IPS-NIHi7 (cell line): ENCODE results near the gene CEP57L1.
"Not testable (repeated sequence)": the region's sequence is repeated elsewhere in the genome, so short reads cannot be mapped to it uniquely, and the experiment has no call there.

ENCODE experiments used
- DNase-seq: peaks from one replicate; pipeline ENCODE4 v3.0.0; 2012; ENCODE audit warnings: mixed read lengths; ENCODE audit errors: extremely low spot score

Gene CEP57L1

DNA sequence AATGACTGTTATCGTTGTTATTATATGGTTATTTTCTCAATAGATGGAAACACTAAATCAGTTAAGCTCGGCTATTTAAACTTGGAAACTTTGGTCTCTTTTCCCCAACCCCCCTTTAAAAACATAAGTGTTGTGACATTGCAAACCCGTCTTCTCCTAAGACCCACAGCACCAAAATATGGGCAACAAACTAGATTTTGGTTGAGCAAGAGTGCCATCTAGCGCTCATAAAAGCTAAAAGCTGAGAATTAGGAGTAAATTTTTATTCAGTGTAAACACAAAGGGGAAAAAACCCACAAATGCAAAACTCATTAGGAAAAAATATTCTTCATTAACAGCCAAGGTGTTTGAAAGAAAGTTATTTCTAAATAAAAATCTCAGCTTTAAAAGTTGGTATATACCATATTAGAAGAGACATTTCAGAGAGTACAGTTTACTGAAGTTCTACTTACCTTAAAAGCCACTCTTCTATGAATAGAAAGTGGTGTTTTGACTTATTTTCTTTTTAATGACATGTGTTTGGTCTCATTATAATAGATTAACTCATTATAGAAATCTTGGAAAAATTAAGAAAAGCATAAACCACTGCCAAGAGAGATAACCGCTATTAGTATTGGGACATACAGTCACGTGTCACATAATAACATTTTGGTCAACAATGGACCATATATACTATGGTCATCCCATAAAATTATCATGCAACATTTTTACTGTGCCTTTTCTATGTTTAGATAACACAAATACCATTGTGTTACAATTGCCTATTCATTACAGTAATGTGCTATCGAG is 21.8 kb upstream of the CEP57L1 start:
- DNase-seq: peak; percentile 42

DNA sequence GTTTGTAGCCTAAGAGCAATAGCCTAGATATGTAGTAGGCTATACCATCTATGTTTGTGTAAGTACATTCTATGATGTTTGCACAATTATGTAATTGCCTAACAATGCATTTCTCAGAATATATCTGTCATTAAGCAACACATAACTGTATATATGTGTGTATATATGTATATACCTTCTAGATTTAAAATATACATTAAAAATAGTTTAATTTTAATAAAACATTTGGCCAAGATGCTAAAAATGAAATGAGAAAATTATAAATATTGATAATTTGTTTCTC is 21.2 kb upstream of the CEP57L1 start:
- no peak for DNase-seq

DNA sequence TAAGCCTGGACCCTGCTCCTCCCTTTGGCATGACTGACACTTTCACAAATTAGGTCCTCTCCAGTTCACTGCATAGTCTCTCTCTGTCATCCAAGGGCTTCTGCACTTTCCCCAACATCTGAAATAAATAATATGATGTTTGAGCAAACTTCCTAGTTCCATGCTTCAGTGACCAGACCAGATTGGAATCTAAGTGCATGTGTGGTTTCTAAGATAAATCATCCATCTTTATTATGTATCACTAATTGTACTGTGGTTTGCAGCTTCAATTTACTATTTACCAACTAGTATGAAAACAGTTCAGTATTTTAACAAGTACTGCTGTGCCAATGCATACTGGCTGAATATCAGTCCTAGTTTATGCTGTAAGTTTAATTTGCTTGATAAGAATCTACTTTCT is 19.4 kb upstream of the CEP57L1 start:
- DNase-seq: no peak

DNA sequence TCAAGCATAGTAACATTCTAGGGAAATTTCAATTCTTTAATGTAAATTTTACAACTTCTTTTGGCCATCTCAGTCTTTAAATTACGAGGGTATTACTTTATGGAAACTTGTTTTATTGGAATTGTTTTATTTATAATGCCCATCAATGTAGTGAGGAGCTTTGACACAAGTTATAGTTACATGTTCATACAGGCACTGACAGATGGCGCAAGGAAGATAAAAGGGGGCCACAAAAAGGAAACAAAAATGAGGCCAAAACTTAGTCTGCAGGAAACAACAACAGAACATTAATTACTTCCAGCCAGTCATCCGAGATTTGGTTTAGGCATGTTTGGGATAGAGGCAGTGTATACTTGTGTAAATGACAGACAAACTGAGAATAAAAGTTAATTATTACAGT is 18.9 kb upstream of the CEP57L1 start:
- DNase-seq: no peak

DNA sequence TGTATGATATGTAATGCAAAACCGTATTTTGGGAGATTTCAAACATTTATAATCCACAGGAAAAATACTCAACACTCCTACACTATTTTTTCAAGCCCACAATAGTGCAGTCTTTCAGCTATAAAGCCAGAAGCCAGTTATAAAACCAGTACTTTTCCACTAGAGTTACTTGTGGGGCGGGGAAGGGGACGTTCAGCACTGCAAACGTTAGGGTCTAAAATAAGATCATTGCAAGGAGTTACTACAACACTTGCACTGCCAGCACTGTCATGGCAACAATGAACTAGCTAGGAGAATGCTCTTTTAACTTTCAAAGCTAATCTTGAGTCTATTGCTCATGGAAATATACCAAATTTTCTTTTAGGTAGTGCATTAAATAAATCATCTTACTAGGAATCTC is 15.3 kb upstream of the CEP57L1 start:
- DNase-seq: no peak

DNA sequence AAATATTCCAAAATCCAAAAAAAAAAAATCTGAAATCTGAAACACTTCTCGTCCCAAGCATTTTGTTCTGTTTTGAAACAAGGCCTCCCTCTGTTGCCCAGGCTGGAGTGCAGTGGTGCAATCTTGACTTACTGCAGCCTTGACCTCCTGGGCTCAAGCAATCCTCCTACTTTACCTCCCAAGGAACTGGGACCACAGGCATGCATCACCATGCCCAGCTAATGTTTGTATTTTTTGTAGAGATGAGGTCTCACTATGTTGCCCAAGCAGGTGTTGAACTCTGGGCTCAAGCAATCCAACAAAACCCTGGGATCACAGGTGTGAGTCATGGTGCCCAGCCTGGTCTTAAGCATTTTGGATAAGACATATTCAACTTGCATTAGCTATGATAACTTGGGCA is 14.3 kb upstream of the CEP57L1 start:
- DNase-seq: no peak

DNA sequence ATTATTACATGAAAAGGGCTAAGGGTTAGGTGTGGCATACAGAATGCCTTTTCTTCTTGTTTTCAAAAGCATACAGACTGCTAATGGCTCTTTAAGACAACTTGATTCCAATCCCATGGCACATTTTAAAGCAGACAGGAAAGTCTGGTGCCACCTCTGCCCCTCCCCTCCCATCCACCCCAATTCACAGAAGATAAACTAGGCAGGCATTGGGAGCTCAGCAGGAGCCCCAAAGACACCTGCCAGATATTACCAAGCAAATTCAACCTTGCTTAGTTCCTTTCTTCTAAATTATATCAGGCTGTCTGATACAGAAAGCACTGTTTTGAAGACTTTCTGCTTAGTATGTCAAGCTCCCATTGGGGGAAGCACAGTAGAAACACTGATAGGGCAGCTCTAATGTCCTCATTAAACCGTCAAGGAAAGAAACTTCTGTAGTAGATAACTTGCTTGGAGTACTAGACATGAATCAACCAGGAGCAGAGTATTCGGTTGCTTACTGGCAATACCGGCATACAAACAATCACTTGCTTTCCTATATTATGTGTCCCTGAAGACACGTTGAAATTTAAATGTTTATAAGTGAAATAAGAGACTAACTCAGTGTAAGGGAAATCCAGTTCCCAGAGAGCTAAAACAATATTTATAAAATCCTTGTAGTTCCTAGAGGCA is 13.7 kb upstream of the CEP57L1 start:
- DNase-seq: no peak

DNA sequence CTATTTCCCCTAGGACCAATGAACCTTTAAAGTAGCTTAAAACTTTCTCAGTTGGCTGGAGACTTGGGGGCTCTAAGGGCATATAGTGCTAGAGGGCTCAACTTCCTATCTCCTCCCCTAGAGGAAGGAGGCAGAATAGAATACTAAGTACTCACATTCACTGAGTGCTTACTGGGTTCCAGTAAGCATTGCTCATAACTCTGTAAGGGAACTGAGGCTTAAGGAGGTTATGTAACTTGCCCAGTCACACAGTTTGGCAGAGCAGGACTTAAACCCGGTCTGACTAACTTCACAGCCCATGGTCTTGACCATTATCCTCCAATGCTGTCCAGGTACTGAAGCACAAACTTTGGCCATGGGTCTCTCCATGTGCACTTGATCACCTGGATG is 13.1 kb upstream of the CEP57L1 start:
- DNase-seq: no peak

DNA sequence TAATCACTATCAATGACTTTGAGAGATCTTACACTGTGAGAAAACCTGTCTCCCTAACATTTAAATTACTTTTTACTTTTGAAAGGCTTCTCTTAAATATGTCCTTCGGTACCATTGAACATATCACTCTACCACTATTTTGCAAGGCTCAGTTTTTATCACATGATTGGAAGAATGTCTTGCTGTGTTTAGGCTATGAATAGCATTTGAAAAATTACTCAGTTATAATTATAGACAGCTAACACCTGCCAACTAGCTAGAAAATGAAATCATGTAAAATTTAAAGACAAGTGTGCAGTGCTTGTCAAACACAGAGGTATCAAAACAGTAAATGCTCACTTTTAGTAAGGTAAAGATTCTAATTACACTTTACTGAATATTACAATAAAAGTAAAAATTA is 11.7 kb upstream of the CEP57L1 start:
- DNase-seq: no peak

DNA sequence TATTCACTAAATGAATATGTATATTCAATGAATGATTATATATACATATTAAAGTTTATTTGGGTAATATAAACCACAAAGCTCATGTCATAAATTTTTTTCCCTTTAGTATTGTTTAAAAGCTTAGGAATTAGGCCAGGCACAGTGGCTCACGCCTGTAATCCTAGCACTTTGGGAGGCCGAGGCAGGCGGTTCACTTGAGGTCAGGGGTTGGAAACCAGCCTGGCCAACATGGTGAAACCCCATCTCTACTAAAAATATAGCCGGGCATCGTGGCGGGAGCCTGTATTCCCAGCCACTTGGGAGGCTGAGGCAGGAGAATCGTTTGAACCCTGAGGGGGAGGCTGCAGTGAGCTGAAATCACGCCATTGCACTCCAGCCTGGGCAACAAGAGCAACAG is 11.2 kb upstream of the CEP57L1 start:
- DNase-seq: not testable (repeated sequence)

DNA sequence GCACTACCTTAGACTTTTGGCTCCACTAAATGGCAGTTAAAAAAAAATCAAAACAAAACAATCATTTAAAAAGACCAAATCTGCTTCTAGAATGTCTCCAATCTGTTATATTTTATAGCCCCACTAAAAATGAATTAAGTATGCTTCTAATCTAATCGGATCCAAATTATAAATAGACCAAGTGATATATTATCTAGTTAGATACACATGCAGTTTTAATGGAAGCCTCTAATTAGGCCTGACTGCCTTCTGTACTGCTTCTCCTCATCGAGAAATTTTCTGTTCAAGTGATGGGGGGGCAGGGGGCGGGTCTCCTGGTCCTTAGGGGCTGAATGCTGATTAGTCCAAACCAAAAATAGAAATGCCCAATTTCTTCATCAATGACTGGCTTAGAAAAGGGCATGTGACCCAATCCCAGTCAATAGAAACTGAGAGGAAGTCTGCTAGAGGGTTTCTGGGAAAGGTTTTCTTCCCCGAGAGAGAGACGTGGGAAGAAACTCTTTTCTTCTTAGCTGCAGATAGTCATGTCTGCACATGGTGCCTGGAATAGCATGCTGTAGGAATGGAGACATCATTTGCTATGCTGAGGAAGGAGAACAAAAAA is 7.5 kb upstream of the CEP57L1 start:
- no peak for DNase-seq

DNA sequence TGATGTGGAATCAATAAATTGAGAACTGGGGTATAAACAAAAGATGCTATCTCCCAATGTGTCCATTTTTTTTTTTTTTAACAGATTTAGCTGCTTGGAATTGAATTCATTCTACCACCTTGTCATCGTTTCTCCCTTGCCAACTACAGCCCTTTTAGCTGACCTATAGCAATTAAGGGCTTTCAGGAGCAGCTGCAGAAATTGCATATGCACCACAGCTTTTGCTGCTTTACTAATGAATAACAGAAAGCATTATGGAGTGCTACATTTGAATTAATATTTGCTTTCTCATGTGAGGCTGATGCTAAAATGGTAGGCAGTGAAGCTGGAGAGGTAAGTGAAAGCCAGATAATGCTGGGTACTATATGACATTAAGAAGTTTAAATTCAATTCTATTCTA is 6.3 kb upstream of the CEP57L1 start:
- no peak for DNase-seq

DNA sequence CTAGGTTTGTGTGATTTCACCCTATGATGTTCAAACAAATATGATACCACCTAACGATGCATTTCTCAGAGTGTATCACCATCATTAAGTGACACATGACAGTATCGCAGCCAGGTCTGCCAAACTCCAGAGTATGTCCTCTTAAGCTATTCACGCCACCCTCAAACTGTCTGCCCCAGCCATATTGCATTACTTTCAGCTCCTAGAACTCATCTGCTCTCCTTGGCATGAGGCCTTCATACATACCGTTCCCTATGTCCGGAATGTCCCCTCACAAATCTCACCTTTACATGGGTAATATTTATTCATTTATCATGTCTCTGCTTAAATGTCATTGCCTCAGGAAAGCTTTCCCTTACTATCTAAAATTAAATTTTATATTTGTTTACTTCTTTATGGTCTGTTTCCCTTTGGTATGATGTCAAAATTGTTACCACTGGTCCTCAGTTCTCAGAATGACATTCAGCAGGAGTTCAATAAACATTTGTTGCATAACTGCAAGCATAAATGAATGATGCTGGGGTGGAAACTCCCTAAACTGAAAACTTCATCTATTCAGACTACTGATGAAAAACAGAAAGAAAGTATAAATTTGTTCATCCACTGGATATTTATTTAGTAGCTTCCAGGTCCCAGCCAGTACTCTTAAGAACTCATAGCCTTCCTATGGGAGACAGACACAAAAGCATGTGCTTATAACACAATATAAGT is 3.8 kb upstream of the CEP57L1 start:
- no peak for DNase-seq

DNA sequence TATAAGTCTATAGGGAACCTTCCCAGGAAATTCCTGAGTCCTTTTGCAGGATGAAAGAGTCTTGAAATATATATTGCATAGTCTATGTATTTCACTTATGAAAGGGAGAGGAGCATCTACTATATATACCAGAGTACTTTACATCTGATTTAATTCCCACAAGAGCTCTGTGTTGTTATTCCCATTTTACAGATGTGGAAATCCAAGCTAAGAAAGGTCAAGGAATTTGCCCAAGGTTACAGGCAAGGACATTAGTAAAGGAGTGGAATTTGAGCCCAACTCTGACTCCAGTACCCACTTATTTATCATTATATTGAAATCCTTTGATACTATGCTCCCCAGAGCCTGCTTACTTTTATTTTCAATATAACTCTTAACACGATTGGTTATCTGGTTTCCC is 3.2 kb upstream of the CEP57L1 start:
- no peak for DNase-seq

DNA sequence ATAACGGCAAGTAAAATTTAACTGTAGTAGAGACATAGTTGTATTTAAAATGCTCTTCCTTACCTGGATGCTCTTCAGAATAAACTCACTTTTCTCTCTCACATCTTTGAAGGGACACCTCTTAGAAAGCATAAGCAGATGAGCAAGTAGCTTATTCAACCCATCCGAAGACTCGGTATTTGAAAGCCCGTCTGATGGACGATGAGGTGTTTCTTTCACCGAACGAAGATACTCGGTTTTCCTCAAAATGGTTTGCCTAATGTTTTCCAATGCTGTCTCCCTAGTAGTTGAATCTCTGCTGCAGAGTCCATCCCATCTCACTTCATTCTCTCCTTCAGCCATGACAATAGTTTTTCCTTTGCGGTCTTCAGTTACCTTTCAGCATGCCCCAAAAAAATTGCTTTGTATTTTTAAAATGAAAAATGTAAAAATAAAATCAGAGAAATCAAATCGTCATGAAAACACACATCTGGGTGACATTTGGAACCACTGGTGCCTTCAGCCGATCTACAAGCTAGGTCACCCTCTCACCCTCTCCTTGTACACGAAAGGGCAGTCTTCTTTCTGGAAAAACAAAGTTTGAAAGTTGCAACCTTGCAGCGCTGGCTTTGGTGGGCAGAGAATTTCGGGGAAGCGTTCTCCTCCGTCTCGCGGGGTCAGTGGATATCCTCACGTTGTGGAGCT is 1.4 kb upstream of the CEP57L1 start:
- no peak for DNase-seq

DNA sequence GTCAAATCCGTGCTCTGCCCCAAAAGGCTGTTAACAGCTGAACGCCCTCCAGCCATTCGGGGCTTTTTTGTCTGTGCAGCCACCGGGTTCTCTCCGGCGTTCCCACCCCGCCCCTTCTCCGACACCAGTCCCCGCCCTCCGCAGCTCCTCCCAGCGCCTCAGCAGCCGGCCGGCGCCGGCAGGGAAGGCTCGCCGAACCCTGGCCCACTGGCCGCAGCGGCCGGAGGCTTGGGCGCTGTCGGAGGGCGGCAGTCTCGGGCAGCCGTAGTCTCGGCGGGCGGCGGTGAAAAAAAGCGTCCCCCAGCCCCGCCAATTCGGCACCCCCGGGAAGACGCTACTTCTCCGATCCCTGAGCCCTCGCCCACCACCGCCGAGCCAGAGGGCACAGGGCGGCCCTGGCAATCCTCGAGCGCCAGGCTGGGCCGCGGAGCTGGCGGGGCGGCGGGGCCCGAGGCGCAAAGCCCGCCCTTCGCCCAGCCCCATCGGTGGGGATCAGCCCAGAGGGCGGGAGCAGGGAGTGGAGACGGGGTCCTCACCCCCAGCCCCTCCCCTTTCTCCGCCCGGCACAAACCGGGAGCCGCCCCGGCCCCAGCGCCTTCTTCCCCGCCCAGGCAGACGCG is 781 bp upstream of the CEP57L1 start, which contains the start of gene SESN1:
Gene SESN1 (minus strand): TSS at position 431 of the 620 bp plus-strand sequence. CDS start 773 bp downstream, outside the sequence.
- peak; percentile 95 for DNase-seq

DNA sequence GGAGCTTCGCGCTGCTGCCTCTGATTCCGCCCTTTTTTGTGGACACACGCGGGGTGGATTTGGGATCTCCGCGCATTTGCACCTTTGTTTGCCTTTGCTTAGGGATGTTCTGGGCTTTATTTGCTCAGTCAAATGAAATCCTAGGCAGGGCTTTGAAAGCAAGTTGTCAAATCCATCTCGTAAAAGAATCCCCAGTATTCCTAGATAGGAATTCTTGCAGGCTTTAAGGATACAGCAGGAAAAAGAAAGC is 453 bp downstream of the CEP57L1 start:
- DNase-seq: no peak

DNA sequence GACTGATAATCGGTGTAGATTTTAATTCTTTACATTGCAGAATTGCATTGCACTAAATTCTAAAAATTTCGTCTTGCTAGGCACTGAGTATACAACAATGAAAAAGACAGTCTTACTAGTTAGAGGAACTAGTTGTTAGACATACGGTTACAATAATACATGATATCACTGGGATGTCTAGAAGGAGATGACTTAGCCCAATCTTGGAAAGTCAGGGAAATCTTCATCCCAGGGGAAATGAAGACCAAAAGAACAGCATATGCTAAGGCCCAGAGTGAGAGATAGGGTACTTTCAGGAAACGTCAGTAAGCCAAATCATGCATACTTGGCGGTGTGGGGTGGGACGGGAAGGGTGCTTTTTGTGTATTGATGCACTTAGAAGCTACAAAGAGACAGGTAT is 901 bp downstream of the CEP57L1 start:
- DNase-seq: no peak

DNA sequence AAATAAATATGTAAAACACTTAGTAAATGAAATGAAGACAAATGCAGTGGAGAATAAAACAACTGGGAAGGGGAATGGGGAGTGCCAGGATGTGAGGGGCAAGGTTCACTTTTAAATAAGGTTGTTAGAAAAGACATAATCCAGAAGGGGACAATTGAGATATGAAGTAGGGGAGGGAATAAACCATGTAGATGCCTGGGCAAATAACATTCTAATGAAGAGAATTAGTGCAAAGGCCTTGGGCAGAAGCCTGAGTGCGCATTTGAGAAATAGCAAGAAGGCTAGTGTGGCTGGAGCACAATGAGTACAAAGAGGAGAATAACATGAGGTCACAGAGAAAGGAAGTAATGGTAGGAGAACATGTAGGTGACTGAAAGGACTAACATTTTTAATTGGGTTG is 2.4 kb downstream of the CEP57L1 start:
- DNase-seq: no peak

DNA sequence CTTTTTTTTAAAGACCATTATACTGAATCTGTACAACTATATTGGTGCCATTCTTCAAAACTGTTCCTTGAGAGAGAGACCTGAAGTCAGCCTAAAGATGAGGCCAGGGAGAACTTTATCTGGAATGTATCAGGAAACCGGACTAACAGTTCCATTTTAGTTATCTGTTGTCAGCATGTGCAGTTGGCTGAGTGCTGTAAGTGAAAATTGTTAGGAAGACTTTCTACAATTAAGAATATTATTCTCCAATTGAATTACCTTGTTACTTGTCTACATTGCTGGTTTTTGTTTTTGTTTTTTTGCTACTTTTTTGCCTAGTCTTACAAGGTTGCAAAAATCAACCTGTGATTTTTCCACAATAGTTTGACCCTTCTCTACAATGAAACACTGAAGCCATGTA is 7.5 kb downstream of the CEP57L1 start:
- DNase-seq: no peak

DNA sequence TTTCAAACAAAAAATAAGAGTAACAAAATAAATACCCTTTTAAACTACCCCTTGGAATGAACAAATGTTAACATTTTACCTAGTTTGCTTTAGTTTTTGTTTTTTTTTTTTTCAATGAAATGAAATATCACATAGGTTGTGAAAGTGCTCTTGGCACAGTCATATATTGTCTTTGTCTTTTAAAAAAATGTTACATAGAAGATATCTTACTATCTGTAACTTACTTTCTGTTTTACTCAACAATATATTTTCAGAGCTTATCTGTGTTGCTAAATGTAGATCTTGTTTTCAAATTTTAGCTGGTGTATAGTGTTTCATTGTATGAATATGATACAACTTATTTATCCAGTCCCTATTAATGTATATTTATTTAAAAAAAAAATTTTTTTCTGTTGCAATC is 8.6 kb downstream of the CEP57L1 start:
- no peak for DNase-seq

DNA sequence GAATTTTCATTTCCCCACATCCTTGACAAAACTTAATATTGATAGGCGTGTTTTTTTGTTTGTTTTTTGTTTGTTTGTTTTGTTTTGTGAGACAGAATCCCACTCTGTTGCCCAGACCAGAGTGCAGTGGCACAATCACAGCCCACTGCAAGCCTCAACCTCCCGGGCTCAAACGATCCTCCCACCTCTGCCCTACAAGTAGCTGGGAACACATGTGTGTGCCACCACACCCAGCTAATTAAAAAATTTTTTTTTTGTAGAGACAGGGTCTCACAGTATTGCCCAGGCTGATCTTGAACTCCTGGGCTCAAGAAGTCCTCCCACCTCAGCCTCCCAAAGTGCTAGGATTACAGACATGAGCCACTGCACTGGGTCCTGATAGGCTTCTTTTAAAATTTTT is 9.2 kb downstream of the CEP57L1 start:
- no peak for DNase-seq
